Measurements from ENCODE around the gene RPL37.

RPL37 gene

GRCh38 chr5:40847525-40847924 is 12.5 kb upstream of the RPL37 start:
- TF ChIP-seq CTCF (IDR thresholded peaks at IDR 0.05; ENCODE audit: low read depth, low read length, missing control alignments) = no peak
- no peak for DNase-seq (ENCODE audit: low read depth)
- no peak overlapping the region for H3K4me3 ChIP-seq (ENCODE audit: low read depth, low read length)

- TF ChIP-seq CTCF (IDR thresholded peaks at IDR 0.05; ENCODE audit: low read depth, low read length, missing control alignments) = no peak
- DNase-seq (ENCODE audit: low read depth) = no peak
- H3K4me3 ChIP-seq (ENCODE audit: low read depth, low read length) = no peak overlapping the region
Observed at GRCh38 chr5:40846371-40846770, 11.3 kb upstream of the RPL37 start.

DNA sequence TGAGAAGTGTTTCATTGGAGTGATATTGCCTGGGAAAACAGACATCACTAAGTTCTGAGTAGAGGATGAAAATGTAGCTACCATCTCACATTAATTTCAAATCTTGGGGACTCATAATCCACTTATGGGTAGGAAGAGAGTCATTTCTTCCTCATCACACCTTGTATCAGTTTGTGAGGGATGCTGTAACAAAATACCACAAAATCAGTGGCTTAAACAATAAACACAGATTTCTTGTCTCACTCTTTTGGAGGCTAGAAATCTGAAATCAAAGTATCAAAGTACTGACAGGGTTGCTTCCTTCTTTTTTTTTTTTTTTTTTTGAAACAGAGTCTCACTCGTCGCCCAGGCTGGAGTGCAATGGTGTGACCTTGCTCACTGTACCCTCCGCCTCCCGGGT is 9.5 kb upstream of the RPL37 start:
- H3K4me3 ChIP-seq (ENCODE audit: low read depth, low read length) = no peak overlapping the region
- no peak for TF ChIP-seq CTCF (IDR thresholded peaks at IDR 0.05; ENCODE audit: low read depth, low read length, missing control alignments)
- no peak for DNase-seq (ENCODE audit: low read depth)

DNA sequence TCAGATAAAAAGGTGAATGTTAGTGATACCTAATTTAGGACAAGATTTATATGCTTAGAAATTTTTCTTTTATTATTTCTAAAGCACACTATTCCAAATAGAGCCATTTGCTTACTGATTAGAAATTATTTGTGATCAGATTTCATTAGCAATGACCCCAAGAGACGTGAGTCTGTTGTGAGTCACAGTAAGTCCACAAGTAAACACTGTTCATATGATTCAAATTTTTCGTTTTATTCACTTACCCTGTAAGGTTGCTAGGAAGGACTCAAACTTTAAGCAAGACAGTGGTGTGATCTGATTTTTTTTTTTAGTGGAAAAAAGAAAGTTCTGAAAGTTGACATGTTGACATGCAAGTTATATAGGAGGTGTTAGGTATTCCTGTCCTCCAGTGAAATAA is 7.3 kb upstream of the RPL37 start:
- no peak for TF ChIP-seq CTCF (IDR thresholded peaks at IDR 0.05; ENCODE audit: low read depth, low read length, missing control alignments)

DNA sequence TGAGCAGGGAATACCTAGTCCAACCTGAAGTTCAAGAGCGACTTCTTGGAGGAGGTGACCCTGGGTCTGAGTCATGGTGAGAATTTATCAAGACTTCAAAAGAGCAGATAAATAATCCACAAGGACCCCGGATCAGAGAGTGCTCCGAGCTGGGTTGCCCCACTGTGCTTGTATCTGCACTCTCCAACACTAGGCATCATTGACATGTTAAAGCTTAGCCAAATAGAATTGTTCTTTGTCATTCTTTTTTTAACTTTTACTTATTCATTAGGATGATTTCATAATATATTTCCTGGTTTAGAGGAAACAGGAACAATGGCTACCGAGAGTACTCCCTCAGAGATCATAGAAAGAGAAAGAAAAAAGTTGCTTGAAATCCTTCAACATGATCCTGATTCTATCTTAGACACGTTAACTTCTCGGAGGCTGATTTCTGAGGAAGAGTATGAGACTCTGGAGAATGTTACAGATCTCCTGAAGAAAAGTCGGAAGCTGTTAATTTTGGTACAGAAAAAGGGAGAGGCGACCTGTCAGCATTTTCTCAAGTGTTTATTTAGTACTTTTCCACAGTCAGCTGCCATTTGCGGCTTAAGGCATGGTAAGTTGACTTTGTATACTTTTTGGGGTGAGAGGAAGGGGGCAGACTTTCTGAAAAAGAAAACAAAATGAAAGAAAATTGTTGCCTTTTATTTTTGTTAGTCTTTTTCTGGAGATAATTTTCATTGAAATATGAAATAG is 6.2 kb upstream of the RPL37 start, which contains the start of gene CARD6:
Gene CARD6, plus strand, starts transcription at position 300 of the 738 bp plus-strand sequence. Its CDS starts 16 bp downstream, at position 316.
- no peak for DNase-seq (ENCODE audit: low read depth)
- no peak for TF ChIP-seq CTCF (IDR thresholded peaks at IDR 0.05; ENCODE audit: low read depth, low read length, missing control alignments)
- peak within 1 kb of the TSS; percentile 41 for H3K4me3 ChIP-seq (ENCODE audit: low read depth, low read length)

More for the DNA sequence above, 7.3 kb upstream of the RPL37 start:
- DNase-seq (ENCODE audit: low read depth) = no peak
- H3K4me3 ChIP-seq (ENCODE audit: low read depth, low read length) = no peak overlapping the region

GRCh38 chr5:40838086-40838485 is 3.1 kb upstream of the RPL37 start:
- no peak for TF ChIP-seq CTCF (IDR thresholded peaks at IDR 0.05; ENCODE audit: low read depth, low read length, missing control alignments)
- no peak overlapping the region for H3K4me3 ChIP-seq (ENCODE audit: low read depth, low read length)
- DNase-seq (ENCODE audit: low read depth) = no peak

- no peak for TF ChIP-seq CTCF (IDR thresholded peaks at IDR 0.05; ENCODE audit: low read depth, low read length, missing control alignments)
- H3K4me3 ChIP-seq (ENCODE audit: low read depth, low read length) = peak overlapping the region; percentile 95
- DNase-seq (ENCODE audit: low read depth) = no peak
Observed at GRCh38 chr5:40834391-40834848, 602 bp downstream of the RPL37 start.
